Measurements from ENCODE around the gene PICK1. TPM values are rescaled to one million over a fixed set of nuclear protein-coding genes. Genes with fewer than 3 reads are reported as not detected.

The PICK1 gene
- total RNA-seq, 2 experiments from 2014 or later = 19.2 to 23.8 TPM

DNA sequence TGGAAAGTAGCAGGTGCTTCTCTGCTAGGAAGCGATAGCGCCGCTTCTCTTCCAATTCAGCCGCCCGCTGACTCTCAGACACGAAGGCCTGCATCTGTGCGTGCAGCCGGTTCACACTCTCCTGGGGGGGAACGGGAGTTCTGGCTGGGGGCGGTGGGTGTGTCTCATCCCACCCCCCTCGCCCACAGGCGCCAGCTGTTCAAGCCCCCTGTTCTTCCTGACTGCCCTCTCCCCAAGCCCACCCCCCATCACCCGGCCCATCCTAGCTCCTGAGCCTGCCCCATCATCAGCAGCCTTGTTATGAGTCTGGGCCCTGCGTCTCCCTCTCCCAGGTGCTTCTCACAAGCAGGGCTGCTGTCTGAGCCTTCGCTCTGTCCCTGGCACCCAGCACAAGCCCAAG, 39.9 kb downstream of the PICK1 start:
- Histone ChIP-seq H3K36me3 (ENCODE audit: insufficient read depth, low read length) (no peaks in the 10 kb centered on the region), H3K4me2 (ENCODE audit: low read length) (no peak overlapping the region), H3K9me2 (ENCODE audit: insufficient read depth, low read length) (no peaks in the 10 kb centered on the region), H3K79me2 (ENCODE audit: insufficient read depth, low read depth, low read length) (no peaks in the 10 kb centered on the region), H3K27ac (ENCODE audit: low read depth, low read length, poor library complexity, severe bottlenecking) (no peak overlapping the region), H2AFZ (ENCODE audit: low read length) (no peak overlapping the region), H3K4me1 (ENCODE audit: insufficient read depth, low read length, poor library complexity, severe bottlenecking) (no peaks in the 10 kb centered on the region), H3K4me3 (ENCODE audit: low read depth, low read length, poor library complexity, severe bottlenecking) (no peak overlapping the region), H3K9me3 (ENCODE audit: low read length) (no peaks in the 10 kb centered on the region), H4K20me1 (ENCODE audit: insufficient read depth, low read length) (no peaks in the 10 kb centered on the region)
- no TSS peak for BruUV-seq (replicated peaks)
- CTCF ChIA-PET (ENCODE audit: unreplicated experiment) = interaction anchor here (1.3 kb wide), 1 partner anchor 45 kb away, joined by 5 read pairs; no protein-coding TSS in a partner anchor
- intact Hi-C loops (cut with micrococcal nuclease; ENCODE audit: unreplicated experiment) = no loop called here
- TF ChIP-seq, protein P1, sequence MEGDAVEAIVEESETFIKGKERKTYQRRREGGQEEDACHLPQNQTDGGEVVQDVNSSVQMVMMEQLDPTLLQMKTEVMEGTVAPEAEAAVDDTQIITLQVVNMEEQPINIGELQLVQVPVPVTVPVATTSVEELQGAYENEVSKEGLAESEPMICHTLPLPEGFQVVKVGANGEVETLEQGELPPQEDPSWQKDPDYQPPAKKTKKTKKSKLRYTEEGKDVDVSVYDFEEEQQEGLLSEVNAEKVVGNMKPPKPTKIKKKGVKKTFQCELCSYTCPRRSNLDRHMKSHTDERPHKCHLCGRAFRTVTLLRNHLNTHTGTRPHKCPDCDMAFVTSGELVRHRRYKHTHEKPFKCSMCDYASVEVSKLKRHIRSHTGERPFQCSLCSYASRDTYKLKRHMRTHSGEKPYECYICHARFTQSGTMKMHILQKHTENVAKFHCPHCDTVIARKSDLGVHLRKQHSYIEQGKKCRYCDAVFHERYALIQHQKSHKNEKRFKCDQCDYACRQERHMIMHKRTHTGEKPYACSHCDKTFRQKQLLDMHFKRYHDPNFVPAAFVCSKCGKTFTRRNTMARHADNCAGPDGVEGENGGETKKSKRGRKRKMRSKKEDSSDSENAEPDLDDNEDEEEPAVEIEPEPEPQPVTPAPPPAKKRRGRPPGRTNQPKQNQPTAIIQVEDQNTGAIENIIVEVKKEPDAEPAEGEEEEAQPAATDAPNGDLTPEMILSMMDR (conservative IDR thresholded peaks at IDR 0.05; ENCODE audit: low read length) = no peak
- no peak for TF ChIP-seq EZH2phosphoT487 (IDR thresholded peaks at IDR 0.05; ENCODE audit: borderline replicate concordance, low read depth, low read length)
- DNase-seq (ENCODE audit: low spot score) = no peak
- POLR2A ChIA-PET = interaction anchor here (0.7 kb wide), 1 partner anchor 159 kb away, joined by 3 read pairs; no protein-coding TSS in a partner anchor

DNA sequence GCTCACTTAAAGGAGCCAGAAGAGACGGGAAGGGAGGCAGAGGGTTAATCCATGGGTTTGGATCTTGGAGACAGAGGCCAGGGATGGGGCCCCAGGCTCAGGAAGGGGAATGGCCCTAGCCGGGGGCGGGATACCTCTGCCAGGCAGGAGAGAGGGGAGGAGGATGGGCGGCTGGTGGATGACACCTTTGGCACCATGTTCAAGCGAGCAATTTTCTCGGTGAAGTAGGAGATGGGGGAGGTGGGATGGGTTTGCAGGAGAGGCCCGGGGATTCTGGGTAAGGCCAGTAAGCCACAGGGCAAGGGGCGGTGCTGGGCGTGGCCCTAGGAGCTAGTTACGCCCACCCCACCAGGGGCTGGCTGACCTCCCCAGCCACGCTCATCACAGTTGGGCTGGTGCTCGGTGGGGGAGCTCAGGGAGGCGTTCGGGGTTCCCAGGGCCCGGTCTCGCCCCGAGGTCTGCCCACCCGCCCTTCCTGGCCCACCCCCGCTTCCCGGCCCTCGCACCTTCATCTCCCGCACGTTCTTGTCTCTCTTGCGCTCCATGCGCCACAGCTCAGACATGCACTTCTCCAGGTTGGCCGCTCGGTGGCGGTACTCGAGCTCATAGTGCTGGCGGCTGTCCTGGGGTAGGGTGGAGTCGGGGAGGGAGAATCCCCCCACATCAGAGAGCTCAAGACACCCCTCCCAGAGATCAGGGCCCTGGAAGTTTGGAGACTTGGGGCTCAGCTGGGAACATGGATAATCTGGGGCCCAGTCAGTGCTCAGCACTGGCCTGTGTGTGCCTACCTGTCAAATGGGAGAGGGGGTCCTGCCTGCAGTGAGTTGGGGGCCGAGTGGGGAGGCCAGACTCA, 40.6 kb downstream of the PICK1 start:
- no peak for TF ChIP-seq EZH2phosphoT487 (IDR thresholded peaks at IDR 0.05; ENCODE audit: borderline replicate concordance, low read depth, low read length)
- TF ChIP-seq, protein P1 (conservative IDR thresholded peaks at IDR 0.05; ENCODE audit: low read length) = no peak
- Histone ChIP-seq H3K27ac (ENCODE audit: low read depth, low read length, poor library complexity, severe bottlenecking) (no peak overlapping the region), H2AFZ (ENCODE audit: low read length) (no peak overlapping the region), H4K20me1 (ENCODE audit: insufficient read depth, low read length) (no peaks in the 10 kb centered on the region), H3K4me1 (ENCODE audit: insufficient read depth, low read length, poor library complexity, severe bottlenecking) (no peaks in the 10 kb centered on the region), H3K79me2 (ENCODE audit: insufficient read depth, low read depth, low read length) (no peaks in the 10 kb centered on the region), H3K4me3 (ENCODE audit: low read depth, low read length, poor library complexity, severe bottlenecking) (no peak overlapping the region), H3K9me2 (ENCODE audit: insufficient read depth, low read length) (no peaks in the 10 kb centered on the region), H3K9me3 (ENCODE audit: low read length) (no peaks in the 10 kb centered on the region), H3K4me2 (ENCODE audit: low read length) (no peak overlapping the region), H3K36me3 (ENCODE audit: insufficient read depth, low read length) (no peaks in the 10 kb centered on the region)
- POLR2A ChIA-PET = interaction anchor here (0.7 kb wide), 1 partner anchor 158 kb away, joined by 3 read pairs; no protein-coding TSS in a partner anchor
- DNase-seq (ENCODE audit: low spot score) = no peak
- no TSS peak for BruUV-seq (replicated peaks)
- intact Hi-C loops (cut with micrococcal nuclease; ENCODE audit: unreplicated experiment) = no loop called here
- CTCF ChIA-PET (ENCODE audit: unreplicated experiment) = interaction anchor here (1.3 kb wide), 1 partner anchor 46 kb away, joined by 5 read pairs; no protein-coding TSS in a partner anchor

Measured in OCI-LY7 (cell line).